ENCODE results near the gene ABHD2. TPM values are rescaled to one million over a fixed set of nuclear protein-coding genes. Genes with fewer than 3 reads are reported as not detected.

ABHD2 gene
- total and polyA plus RNA-seq, 9 of the 15 experiments (the other 6 are each of a cell fraction or from before 2014, with no cell fraction given) = 16.9 to 99.8 (median 47.5) TPM

DNA sequence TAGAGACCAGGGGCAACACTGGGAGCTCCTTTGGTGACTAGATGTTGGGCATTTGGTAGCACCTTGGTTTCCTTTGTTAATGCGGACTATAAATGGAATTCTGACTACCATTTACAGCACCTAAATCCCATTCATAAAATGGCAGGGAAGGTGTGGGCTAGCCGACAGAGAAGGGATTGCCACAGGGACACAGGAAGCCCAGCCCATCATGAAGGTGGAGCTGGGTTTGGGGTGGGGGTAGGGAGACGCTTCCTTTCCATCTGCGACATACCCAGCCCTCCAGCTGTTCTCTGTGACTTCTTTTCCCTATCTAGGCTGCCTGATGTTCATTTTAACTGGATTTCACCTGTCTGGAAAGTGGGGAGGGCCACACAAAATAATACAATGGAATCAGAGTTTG is 21.0 kb downstream of the ABHD2 start (continued):
- no peak for TF ChIP-seq DPF2 (IDR thresholded peaks at IDR 0.05)
- TF ChIP-seq ZNF445 (CRISPR knock-in tag; IDR thresholded peaks at IDR 0.05; ENCODE audit: low read depth) = no peak
- no peak for TF ChIP-seq HEY1 (CRISPR knock-in tag; IDR thresholded peaks at IDR 0.05; ENCODE audit: borderline replicate concordance)
- TF ChIP-seq SAFB2 (IDR thresholded peaks at IDR 0.05; ENCODE audit: borderline replicate concordance, low read depth, low read length, severe bottlenecking) = no peak
- TF ChIP-seq, protein P1, sequence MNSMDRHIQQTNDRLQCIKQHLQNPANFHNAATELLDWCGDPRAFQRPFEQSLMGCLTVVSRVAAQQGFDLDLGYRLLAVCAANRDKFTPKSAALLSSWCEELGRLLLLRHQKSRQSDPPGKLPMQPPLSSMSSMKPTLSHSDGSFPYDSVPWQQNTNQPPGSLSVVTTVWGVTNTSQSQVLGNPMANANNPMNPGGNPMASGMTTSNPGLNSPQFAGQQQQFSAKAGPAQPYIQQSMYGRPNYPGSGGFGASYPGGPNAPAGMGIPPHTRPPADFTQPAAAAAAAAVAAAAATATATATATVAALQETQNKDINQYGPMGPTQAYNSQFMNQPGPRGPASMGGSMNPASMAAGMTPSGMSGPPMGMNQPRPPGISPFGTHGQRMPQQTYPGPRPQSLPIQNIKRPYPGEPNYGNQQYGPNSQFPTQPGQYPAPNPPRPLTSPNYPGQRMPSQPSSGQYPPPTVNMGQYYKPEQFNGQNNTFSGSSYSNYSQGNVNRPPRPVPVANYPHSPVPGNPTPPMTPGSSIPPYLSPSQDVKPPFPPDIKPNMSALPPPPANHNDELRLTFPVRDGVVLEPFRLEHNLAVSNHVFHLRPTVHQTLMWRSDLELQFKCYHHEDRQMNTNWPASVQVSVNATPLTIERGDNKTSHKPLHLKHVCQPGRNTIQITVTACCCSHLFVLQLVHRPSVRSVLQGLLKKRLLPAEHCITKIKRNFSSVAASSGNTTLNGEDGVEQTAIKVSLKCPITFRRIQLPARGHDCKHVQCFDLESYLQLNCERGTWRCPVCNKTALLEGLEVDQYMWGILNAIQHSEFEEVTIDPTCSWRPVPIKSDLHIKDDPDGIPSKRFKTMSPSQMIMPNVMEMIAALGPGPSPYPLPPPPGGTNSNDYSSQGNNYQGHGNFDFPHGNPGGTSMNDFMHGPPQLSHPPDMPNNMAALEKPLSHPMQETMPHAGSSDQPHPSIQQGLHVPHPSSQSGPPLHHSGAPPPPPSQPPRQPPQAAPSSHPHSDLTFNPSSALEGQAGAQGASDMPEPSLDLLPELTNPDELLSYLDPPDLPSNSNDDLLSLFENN (IDR thresholded peaks at IDR 0.05; ENCODE audit: low read depth in 2 of 2, low read length in 2 of 2) = no peak
- no peak for TF ChIP-seq NR4A1 (CRISPR knock-in tag; IDR thresholded peaks at IDR 0.05)
- no peak for TF ChIP-seq NR4A1 (tag; IDR thresholded peaks at IDR 0.05)
- no peak for TF ChIP-seq ATF7 (IDR thresholded peaks at IDR 0.05)
- TF ChIP-seq HNRNPLL (IDR thresholded peaks at IDR 0.05; ENCODE audit: low read depth, low read length, poor library complexity, severe bottlenecking) = no peak
- TF ChIP-seq WHSC1 (IDR thresholded peaks at IDR 0.05; ENCODE audit: low read length) = no peak
